Activated naive CD4-positive, alpha-beta T cell treated with anti-CD3 and anti-CD28 coated beads, Interleukin-2, amount 10 ng/mL, durations not matched to agents 7 days and 5 days (primary cell): ENCODE results near the gene SP140L.
"Not testable (repeated sequence)": the region's sequence is repeated elsewhere in the genome, so short reads cannot be mapped to it uniquely, and the experiment has no call there.

ENCODE experiments used
- CTCF ChIA-PET: fragments of 350-600 bp; sonication (Branson Sonifier 250); formaldehyde crosslinking; loops from one replicate; lab custom pipeline; 2021; ENCODE audit warnings: antibody characterized with exemption; lab: Charles Lee
- DNase-seq: peaks from one replicate; pipeline ENCODE4 v3.0.0-alpha.2; 2020
- H3K27ac Mint-ChIP-seq: one replicate; pipeline ENCODE4 v1.8.0; 2021; ENCODE audit warnings: mild to moderate bottlenecking, moderate library complexity, mixed read lengths
- H3K27me3 Mint-ChIP-seq: one replicate; pipeline ENCODE4 v1.8.0; 2021; ENCODE audit warnings: mild to moderate bottlenecking, mixed read lengths
- H3K36me3 Mint-ChIP-seq: one replicate; pipeline ENCODE4 v1.8.0; 2021; ENCODE audit warnings: mixed read lengths
- H3K4me1 Mint-ChIP-seq: one replicate; pipeline ENCODE4 v1.8.0; 2021; ENCODE audit warnings: mixed read lengths
- H3K4me3 Mint-ChIP-seq: one replicate; pipeline ENCODE4 v1.8.0; 2021; ENCODE audit warnings: mild to moderate bottlenecking, moderate library complexity, mixed read lengths
- H3K9me3 Mint-ChIP-seq: one replicate; pipeline ENCODE4 v1.8.0; 2021; ENCODE audit warnings: mixed read lengths

Gene SP140L

GRCh38 chr2:230429513-230429912, 102.5 kb downstream of the SP140L start:
- Mint-ChIP-seq H3K4me3 (no peak overlapping the region), H3K4me1 (peaks cover 64% of the 10 kb centered on the region), H3K36me3 (peaks cover 86% of the 10 kb centered on the region), H3K27me3 (no peaks in the 10 kb centered on the region), H3K9me3 (peaks cover 24% of the 10 kb centered on the region), H3K27ac (no peak overlapping the region)
- no peak for DNase-seq
- CTCF ChIA-PET: no interaction called here

GRCh38 chr2:230430957-230431910, 104.2 kb downstream of the SP140L start:
- Mint-ChIP-seq H3K9me3 (peaks cover 35% of the 10 kb centered on the region), H3K4me3 (no peak overlapping the region), H3K27me3 (no peaks in the 10 kb centered on the region), H3K36me3 (peaks cover 85% of the 10 kb centered on the region), H3K4me1 (peaks cover 56% of the 10 kb centered on the region), H3K27ac (peak overlapping the region; percentile 53)
- CTCF ChIA-PET: interaction anchor here (1.4 kb wide), 1 partner anchor 15 kb away, joined by 3 read pairs; no protein-coding TSS in a partner anchor
- no peak for DNase-seq

- Mint-ChIP-seq H3K4me1 (peaks cover 57% of the 10 kb centered on the region), H3K27me3 (no peaks in the 10 kb centered on the region), H3K36me3 (peaks cover 85% of the 10 kb centered on the region), H3K4me3 (no peak overlapping the region), H3K9me3 (peaks cover 25% of the 10 kb centered on the region), H3K27ac (peak overlapping the region; percentile 6)
- CTCF ChIA-PET: interaction anchor here (0.9 kb wide), 1 partner anchor 11 kb away, joined by 3 read pairs; no protein-coding TSS in a partner anchor
- no peak for DNase-seq
Observed at GRCh38 chr2:230434677-230435324, 107.8 kb downstream of the SP140L start.

GRCh38 chr2:230435431-230435830, 108.4 kb downstream of the SP140L start:
- Mint-ChIP-seq H3K4me1 (peaks cover 53% of the 10 kb centered on the region), H3K4me3 (no peak overlapping the region), H3K9me3 (peaks cover 21% of the 10 kb centered on the region), H3K36me3 (peaks cover 82% of the 10 kb centered on the region), H3K27me3 (no peaks in the 10 kb centered on the region), H3K27ac (no peak overlapping the region)
- no peak for DNase-seq
- CTCF ChIA-PET: interaction anchor here (0.9 kb wide), 1 partner anchor 10 kb away, joined by 3 read pairs; no protein-coding TSS in a partner anchor

GRCh38 chr2:230439121-230439520, 112.1 kb downstream of the SP140L start:
- H3K27me3 Mint-ChIP-seq, DNase-seq, H3K4me3 Mint-ChIP-seq, CTCF ChIA-PET: not testable (repeated sequence)
- Mint-ChIP-seq H3K36me3 (peaks cover 81% of the 10 kb centered on the region), H3K9me3 (peaks cover 17% of the 10 kb centered on the region), H3K4me1 (peaks cover 61% of the 10 kb centered on the region), H3K27ac (peak overlapping the region; percentile 52)

GRCh38 chr2:230439590-230439989, 112.6 kb downstream of the SP140L start:
- Mint-ChIP-seq H3K9me3 (peaks cover 13% of the 10 kb centered on the region), H3K36me3 (peaks cover 81% of the 10 kb centered on the region), H3K4me3 (peak overlapping the region; percentile 65), H3K4me1 (peaks cover 59% of the 10 kb centered on the region), H3K27ac (peak overlapping the region; percentile 87), H3K27me3 (no peaks in the 10 kb centered on the region)
- CTCF ChIA-PET: no interaction called here
- DNase-seq: no peak

- Mint-ChIP-seq H3K27ac (peak overlapping the region; percentile 87), H3K9me3 (peaks cover 2% of the 10 kb centered on the region), H3K4me3 (peak overlapping the region; percentile 25), H3K27me3 (no peaks in the 10 kb centered on the region), H3K36me3 (peaks cover 77% of the 10 kb centered on the region), H3K4me1 (peaks cover 58% of the 10 kb centered on the region)
- DNase-seq: peak; percentile 65
- CTCF ChIA-PET: no interaction called here
Observed at GRCh38 chr2:230441227-230441897, 114.4 kb downstream of the SP140L start.

- no peak overlapping the region for H3K4me3 Mint-ChIP-seq
- peaks cover 79% of the 10 kb centered on the region for H3K36me3 Mint-ChIP-seq
- no peaks in the 10 kb centered on the region for H3K27me3 Mint-ChIP-seq
- no peaks in the 10 kb centered on the region for H3K9me3 Mint-ChIP-seq
- no peak overlapping the region for H3K27ac Mint-ChIP-seq
- H3K4me1 Mint-ChIP-seq: peaks cover 75% of the 10 kb centered on the region
- DNase-seq: no peak
- CTCF ChIA-PET: no interaction called here
Observed at GRCh38 chr2:230443541-230443940, 116.5 kb downstream of the SP140L start.

- CTCF ChIA-PET: no interaction called here
- no peak for DNase-seq
- Mint-ChIP-seq H3K4me3 (no peak overlapping the region), H3K27ac (no peak overlapping the region), H3K36me3 (peaks cover 78% of the 10 kb centered on the region), H3K4me1 (peaks cover 70% of the 10 kb centered on the region), H3K27me3 (no peaks in the 10 kb centered on the region), H3K9me3 (no peaks in the 10 kb centered on the region)
Observed at GRCh38 chr2:230444832-230445231, 117.8 kb downstream of the SP140L start.

- Mint-ChIP-seq H3K27ac (peak overlapping the region; percentile 93), H3K9me3 (no peaks in the 10 kb centered on the region), H3K27me3 (no peaks in the 10 kb centered on the region), H3K36me3 (peaks cover 82% of the 10 kb centered on the region), H3K4me1 (peaks cover 64% of the 10 kb centered on the region), H3K4me3 (no peak overlapping the region)
- CTCF ChIA-PET: interaction anchor here (0.8 to 0.9 kb wide), 3 partner anchors 9 to 25 kb away, joined by 3 read pairs; no protein-coding TSS in a partner anchor
- no peak for DNase-seq
Observed at GRCh38 chr2:230447036-230447435, 120.0 kb downstream of the SP140L start.

GRCh38 chr2:230447455-230448451, 120.8 kb downstream of the SP140L start:
- DNase-seq: peak; percentile 41
- H3K36me3 Mint-ChIP-seq: peaks cover 87% of the 10 kb centered on the region
- peak overlapping the region; percentile 93 for H3K27ac Mint-ChIP-seq
- no peaks in the 10 kb centered on the region for H3K27me3 Mint-ChIP-seq
- peaks cover 58% of the 10 kb centered on the region for H3K4me1 Mint-ChIP-seq
- no peaks in the 10 kb centered on the region for H3K9me3 Mint-ChIP-seq
- CTCF ChIA-PET: interaction anchor here (1.0 kb wide), 1 partner anchor 33 kb away, joined by 3 read pairs; no protein-coding TSS in a partner anchor
- peak overlapping the region; percentile 16 for H3K4me3 Mint-ChIP-seq

GRCh38 chr2:230449901-230450467, 123.0 kb downstream of the SP140L start:
- CTCF ChIA-PET: no interaction called here
- H3K4me1 Mint-ChIP-seq: peaks cover 64% of the 10 kb centered on the region
- H3K4me3 Mint-ChIP-seq: no peak overlapping the region
- H3K27ac Mint-ChIP-seq: no peak overlapping the region
- no peak for DNase-seq
- H3K36me3 Mint-ChIP-seq: peaks cover 91% of the 10 kb centered on the region
- H3K9me3 Mint-ChIP-seq: no peaks in the 10 kb centered on the region
- no peaks in the 10 kb centered on the region for H3K27me3 Mint-ChIP-seq

- Mint-ChIP-seq H3K27ac (no peak overlapping the region), H3K27me3 (no peaks in the 10 kb centered on the region), H3K9me3 (peaks cover 11% of the 10 kb centered on the region), H3K4me1 (peaks cover 68% of the 10 kb centered on the region), H3K4me3 (no peak overlapping the region), H3K36me3 (peaks cover 92% of the 10 kb centered on the region)
- DNase-seq: no peak
- CTCF ChIA-PET: no interaction called here
Observed at GRCh38 chr2:230453006-230453405, 126.0 kb downstream of the SP140L start.
